Adrenal gland (tissue), 12 donors: Measurements from ENCODE around the gene AFDN. TPM values are rescaled to one million over a fixed set of nuclear protein-coding genes. Genes with fewer than 3 reads are reported as not detected.
A peak's percentile ranks its signal among the peaks of the same experiment; 100 is the strongest.

ENCODE experiments used
- DNase-seq, 7 donors: peaks; one replicate each; pipeline ENCODE4 v3.0.0-alpha.2; 2019 to 2020
- H3K27ac ChIP-seq, 5 donors: fragments of 200-600 bp; sonication (generic) in 4 of 5; 1 replicate in 3 of 5; 2 replicates in 2 of 5; pipeline versions ENCODE4 v1.5.1 to v1.8.0; 2016 to 2020; ENCODE audit warnings: mild to moderate bottlenecking in 1 of 5
- H3K27me3 ChIP-seq: fragments of 200-600 bp; 2 replicates; pipeline ENCODE4 v1.8.0; 2021
- H3K36me3 ChIP-seq, 2 donors: fragments of 200-600 bp; replicated peaks in 1 of 2; 1 replicate in 1 of 2; 2 replicates in 1 of 2; pipeline versions ENCODE4 v1.5.1 to v1.8.0; 2018 to 2022
- H3K4me1 ChIP-seq, 2 donors: fragments of 200-600 bp; replicated peaks in 1 of 2; 1 replicate in 1 of 2; 2 replicates in 1 of 2; pipeline versions ENCODE4 v1.5.1 to v1.8.0; 2018 to 2021
- H3K4me3 ChIP-seq, 4 donors: fragments of 200-600 bp; sonication (generic) in 3 of 4; one replicate each; pipeline ENCODE4 v1.5.1; 2016 to 2018
- H3K9me3 ChIP-seq, 3 donors: fragments of 200-600 bp; sonication (generic) in 1 of 3; replicated peaks in 1 of 3; 1 replicate in 2 of 3; 2 replicates in 1 of 3; pipeline versions ENCODE4 v1.5.1 to v1.8.0; 2016 to 2021
- CTCF ChIP-seq, 6 experiments: fragments of 450-650 bp in 4 of 6; fragments of 200-600 bp in 2 of 6; sonication (generic) in 1 of 6; IDR thresholded peaks; 1 replicate in 5 of 6; 2 replicates in 1 of 6; pipeline versions ENCODE4 v1.5.1 to v1.8.0; 2016 to 2021; ENCODE audit warnings: antibody characterized with exemption in 6 of 6, mild to moderate bottlenecking in 2 of 6, moderate library complexity in 1 of 6
- POLR2A ChIP-seq, 2 donors: fragments of 450-650 bp; IDR thresholded peaks; one replicate each; pipeline ENCODE4 v1.6.1; 2017; ENCODE audit warnings: antibody characterized with exemption in 2 of 2, mild to moderate bottlenecking in 2 of 2, moderate library complexity in 1 of 2
- WGBS, 4 donors: extraction: QIAGEN DNeasy Blood & Tissue Kit in 2 of 4; methylation state at CpG; one replicate each; pipeline versions ENCODE4 v1.1.5 to v1.1.7; 2013 to 2017; 5-methylcytosine and 5-hydroxymethylcytosine counted together
- intact Hi-C, 2 donors: fragments of 100-400 bp; cut with DNase I; formaldehyde crosslinking; loops; one replicate each; pipeline versions ENCODE4 v1.14.1 to v1.15.0; 2022 to 2023
- polyA plus RNA-seq, 3 donors: library from polyadenylated mRNA; stranded (reverse); fragments of 200-250 nt in 2 of 3; fragments of 350-450 nt in 1 of 3; fragmentation: Illumina TruSeq in 1 of 3; extraction: RNeasy Lipid Tissue Mini Kit (QIAGEN cat#74804) in 1 of 3; gene quantifications; one replicate each; pipeline ENCODE4 v1.2.3, GENCODE V29; 2013 to 2014
- total RNA-seq, 9 donors: library from RNA; depleted of rRNA in 4 of 9; stranded (reverse); fragments of >200 nt in 4 of 9; fragments of 120-200 nt in 1 of 9; fragmentation: NEBNext Ultra II Directional in 1 of 9; extraction: Animal tissue kit (Norgen Biotek cat#: 25700) in 1 of 9; gene quantifications; one replicate each; pipeline versions ENCODE4 v1.1.0 to v1.2.4, GENCODE V29; 2013 to 2023
- donor health status: healthy with polysubstance abuse.
- donor health status: Bipolar disorder and iron deficiency.
- donor health status: DM: yes; HTN: yes; CAD: no.
- donor health status: DM: no; HTN: no; CAD: no.
- donor health status: DM: no; HTN: no; CAD: no.
- donor health status: DM: yes; HTN: yes; CAD: no.

AFDN gene
- total and polyA plus RNA-seq, 12 donors: 15.2 to 47.1 (median 39.3) TPM

GRCh38 chr6:167815296-167815980 lies 11.3 kb upstream of the AFDN start:
- TF ChIP-seq POLR2A (IDR thresholded peaks at IDR 0.05) (no peak), CTCF (IDR thresholded peaks at IDR 0.05) (no peak)
- WGBS, 4 donors: 78 to 87% (median 83%) methylated on average over 24 to 25 of the region's 25 CpGs

GRCh38 chr6:167817016-167817415 lies 9.7 kb upstream of the AFDN start:
- TF ChIP-seq POLR2A (IDR thresholded peaks at IDR 0.05) (no peak), CTCF (IDR thresholded peaks at IDR 0.05) (no peak)

More at GRCh38 chr6:167815296-167815980, 11.3 kb upstream of the AFDN start:
- H3K4me3 ChIP-seq: no peak overlapping the region
- H3K27ac ChIP-seq: no peak overlapping the region
- no peaks in the 10 kb centered on the region for H3K9me3 ChIP-seq
- intact Hi-C loops: no loop called here
- H3K27me3 ChIP-seq: no peaks in the 10 kb centered on the region
- no peaks in the 10 kb centered on the region for H3K4me1 ChIP-seq
- H3K36me3 ChIP-seq: no peaks in the 10 kb centered on the region
- peak in 1 of 7 donors; percentile 40 for DNase-seq

GRCh38 chr6:167817729-167818128 lies 9.0 kb upstream of the AFDN start:
- DNase-seq: no peak
- no peaks in the 10 kb centered on the region for H3K9me3 ChIP-seq
- no peak overlapping the region for H3K27ac ChIP-seq
- no peaks in the 10 kb centered on the region for H3K4me1 ChIP-seq
- H3K27me3 ChIP-seq: no peaks in the 10 kb centered on the region
- intact Hi-C loops: no loop called here
- TF ChIP-seq CTCF (IDR thresholded peaks at IDR 0.05) (no peak), POLR2A (IDR thresholded peaks at IDR 0.05) (no peak)
- no peaks in the 10 kb centered on the region for H3K36me3 ChIP-seq
- 50 to 80% (median 61%) methylated on average over 1 of the region's 1 CpG for whole genome bisulfite sequencing, 4 donors
- no peak overlapping the region for H3K4me3 ChIP-seq

More at GRCh38 chr6:167817016-167817415, 9.7 kb upstream of the AFDN start:
- H3K4me3 ChIP-seq: no peak overlapping the region
- H3K4me1 ChIP-seq: no peaks in the 10 kb centered on the region
- no peaks in the 10 kb centered on the region for H3K9me3 ChIP-seq
- intact Hi-C loops: no loop called here
- no peaks in the 10 kb centered on the region for H3K36me3 ChIP-seq
- DNase-seq: no peak
- H3K27me3 ChIP-seq: no peaks in the 10 kb centered on the region
- WGBS, 4 donors: 67 to 81% (median 76%) methylated on average over 2 to 4 of the region's 4 CpGs
- no peak overlapping the region for H3K27ac ChIP-seq

- WGBS, 4 donors: 59 to 74% (median 67%) methylated on average over 11 of the region's 11 CpGs
- Histone ChIP-seq H3K36me3 (no peaks in the 10 kb centered on the region), H3K9me3 (no peaks in the 10 kb centered on the region), H3K27me3 (no peaks in the 10 kb centered on the region), H3K4me3 (no peak overlapping the region), H3K27ac (no peak overlapping the region), H3K4me1 (no peaks in the 10 kb centered on the region)
- TF ChIP-seq POLR2A (IDR thresholded peaks at IDR 0.05): no peak
- TF ChIP-seq CTCF (IDR thresholded peaks at IDR 0.05): no peak
- no peak for DNase-seq
- intact Hi-C loops: no loop called here
These were observed 7.1 kb upstream of the AFDN start for GRCh38 chr6:167819576-167819975.
